Measurements from ENCODE around the gene AAK1. TPM values are rescaled to one million over a fixed set of nuclear protein-coding genes. Genes with fewer than 3 reads are reported as not detected.

AAK1 gene
- total RNA-seq, result 100 to 1,000 TPM in 2 of 5 donors, 10 to 100 TPM in 3; 32.4 to 115 (median 74.7) TPM
- polyA plus RNA-seq, result 10 to 100 TPM; 12.9 to 78.2 (median 18.0) TPM
- long read RNA-seq, donor 1, partial matches to known transcripts, result 0 of 4 reads
- long read RNA-seq, donor 1, other reads (novel, unspliced or antisense), result 0 of 4 reads
- long read RNA-seq, donor 2, partial matches to known transcripts, result 156 of 232 reads
- long read RNA-seq, donor 2, other reads (novel, unspliced or antisense), result 76 of 232 reads
- long read RNA-seq, donor 3, partial matches to known transcripts, result 0 of 1 reads
- long read RNA-seq, donor 3, other reads (novel, unspliced or antisense), result 0 of 1 reads
- long read RNA-seq, donor 4, partial matches to known transcripts, result 0 of 1 reads
- long read RNA-seq, donor 4, other reads (novel, unspliced or antisense), result 0 of 1 reads
- long read RNA-seq, donor 5, partial matches to known transcripts, result 0 of 1 reads
- long read RNA-seq, donor 5, other reads (novel, unspliced or antisense), result 0 of 1 reads
- long read RNA-seq, donor 6, result 0 reads
- long read RNA-seq, donor 7, partial matches to known transcripts, result 281 of 319 reads
- long read RNA-seq, donor 7, other reads (novel, unspliced or antisense), result 35 of 319 reads
- long read RNA-seq, donor 8, partial matches to known transcripts, result 0 of 2 reads
- long read RNA-seq, donor 8, other reads (novel, unspliced or antisense), result 0 of 2 reads
- long read RNA-seq, donor 9, partial matches to known transcripts, result 0 of 2 reads
- long read RNA-seq, donor 9, other reads (novel, unspliced or antisense), result 0 of 2 reads
- long read RNA-seq, donor 10, partial matches to known transcripts, result 0 of 1 reads
- long read RNA-seq, donor 10, other reads (novel, unspliced or antisense), result 0 of 1 reads

- H3K27ac ChIP-seq, result peak within 1 kb of the TSS; percentile 93 to 99 (median 98)
- H3K4me1 ChIP-seq, result peaks cover 38 to 72% (median 55%) of the 10 kb centered on the region in 4 donors
- H3K9me3 ChIP-seq, result no peaks in the 10 kb centered on the region
- 0 to 1% (median 0%) methylated on average over 44 to 81 of the region's 81 CpGs for WGBS, 5 donors
- H3K27me3 ChIP-seq, result no peaks in the 10 kb centered on the region
- intact Hi-C loops (cut with DNase I; ENCODE audit: low total_unique reads), result no loop called here
- H3K36me3 ChIP-seq, result no peaks in the 10 kb centered on the region
- peak; percentile 91 to 98 for DNase-seq
- TF ChIP-seq POLR2AphosphoS5 (IDR thresholded peaks at IDR 0.05), result peak in 2 of 3 donors; percentile 78 to 85
- TF ChIP-seq EP300 (IDR thresholded peaks at IDR 0.05), result no peak
- TF ChIP-seq POLR2A (IDR thresholded peaks at IDR 0.05), result peak in 1 of 4 donors; percentile 24
- no peak for TF ChIP-seq CTCF (IDR thresholded peaks at IDR 0.05)
- peak within 1 kb of the TSS; percentile 77 to 96 (median 89) for H3K4me3 ChIP-seq
Measured at GRCh38 chr2:69643602-69644505, at the start of gene AAK1. AAK1 (minus strand) TSS chr2:69643739; CDS start chr2:69643040, 699 bp downstream.

GRCh38 chr2:69692424-69692823 lies 48.9 kb upstream of the AAK1 start:
- intact Hi-C loops (cut with DNase I; ENCODE audit: low total_unique reads), result no loop called here

GRCh38 chr2:69689969-69690368 lies 46.4 kb upstream of the AAK1 start:
- H3K27me3 ChIP-seq, result no peaks in the 10 kb centered on the region
- TF ChIP-seq POLR2A (IDR thresholded peaks at IDR 0.05) (no peak), EP300 (IDR thresholded peaks at IDR 0.05) (no peak), CTCF (IDR thresholded peaks at IDR 0.05) (no peak), POLR2AphosphoS5 (IDR thresholded peaks at IDR 0.05) (no peak)
- no peak overlapping the region for H3K27ac ChIP-seq
- WGBS, 5 donors, result 93 to 96% (median 94%) methylated on average over 2 of the region's 2 CpGs
- H3K36me3 ChIP-seq, result no peaks in the 10 kb centered on the region
- intact Hi-C loops (cut with DNase I; ENCODE audit: low total_unique reads), result no loop called here
- DNase-seq, result no peak
- H3K4me1 ChIP-seq, result peaks cover 29 to 48% (median 38%) of the 10 kb centered on the region in 4 donors
- H3K4me3 ChIP-seq, result no peak overlapping the region
- H3K9me3 ChIP-seq, result no peaks in the 10 kb centered on the region

More at GRCh38 chr2:69692424-69692823, 48.9 kb upstream of the AAK1 start:
- no peak overlapping the region for H3K27ac ChIP-seq
- H3K27me3 ChIP-seq, result no peaks in the 10 kb centered on the region
- no peak for DNase-seq
- H3K36me3 ChIP-seq, result no peaks in the 10 kb centered on the region
- 90 to 99% (median 98%) methylated on average over 2 of the region's 2 CpGs for WGBS, 5 donors
- H3K4me3 ChIP-seq, result no peak overlapping the region
- TF ChIP-seq POLR2AphosphoS5 (IDR thresholded peaks at IDR 0.05) (no peak), POLR2A (IDR thresholded peaks at IDR 0.05) (no peak), CTCF (IDR thresholded peaks at IDR 0.05) (no peak), EP300 (IDR thresholded peaks at IDR 0.05) (no peak)
- no peaks in the 10 kb centered on the region for H3K9me3 ChIP-seq
- peaks cover 32 to 47% (median 40%) of the 10 kb centered on the region in 4 donors for H3K4me1 ChIP-seq

Data from stomach (tissue), 19 donors.